K562 (cell line): ENCODE measurements around the gene UTS2R. TPM values are rescaled to one million over a fixed set of nuclear protein-coding genes. Genes with fewer than 3 reads are reported as not detected.

ENCODE experiments used
- ARID1B ChIP-seq: fragments of 450-650 bp; IDR thresholded peaks from 2 replicates; pipeline ENCODE4 v1.6.1; 2016; ENCODE audit warnings: antibody characterized with exemption, mild to moderate bottlenecking, inconsistent platforms
- C11orf30 ChIP-seq: fragments of 450-650 bp; IDR thresholded peaks from 2 replicates; pipeline ENCODE4 v1.6.1; 2016; ENCODE audit warnings: low read depth, mild to moderate bottlenecking
- CHD4 ChIP-seq: fragments of 200-600 bp; sonication (generic); IDR thresholded peaks from 3 replicates; pipeline ENCODE4 v1.6.1; 2012; ENCODE audit warnings: low read depth, mild to moderate bottlenecking, mixed read lengths, low read length, inconsistent platforms; ENCODE audit not compliant: insufficient read depth, insufficient replicate concordance, poor library complexity, severe bottlenecking
- ERF ChIP-seq: fragments of 450-650 bp; formaldehyde crosslinking; IDR thresholded peaks from 2 replicates; pipeline ENCODE4 v1.4.0; 2020; ENCODE audit warnings: mild to moderate bottlenecking, mixed read lengths
- FOSL1 ChIP-seq: fragments of 200-800 bp; sonication (Bioruptor generic); conservative IDR thresholded peaks from 2 replicates; pipeline ENCODE4 v1.6.1; 2016; ENCODE audit warnings: missing genetic modification characterization, missing compliant biosample characterization
- HDAC6 ChIP-seq: IDR thresholded peaks from 2 replicates; pipeline ENCODE4 v1.6.1; 2012; ENCODE audit warnings: low read depth, mild to moderate bottlenecking, control low read depth, inconsistent platforms, low read length, moderate library complexity
- HNRNPLL ChIP-seq: fragments of 200-400 bp; formaldehyde crosslinking; IDR thresholded peaks from 2 replicates; pipeline ENCODE4 v1.6.1; 2017; ENCODE audit warnings: low read length, low read depth, mild to moderate bottlenecking; ENCODE audit not compliant: poor library complexity, severe bottlenecking
- JUND ChIP-seq, 2 experiments: IDR thresholded peaks; 2 replicates in 1 of 2; 3 replicates in 1 of 2; pipeline ENCODE4 v1.6.1; 2011; ENCODE audit warnings: borderline replicate concordance in 2 of 2, low read depth in 2 of 2, low read length in 2 of 2, improper control_type of control experiment in 1 of 2, missing biosample characterization in 1 of 2, missing genetic modification characterization in 1 of 2, missing genetic modification reagents in 1 of 2
- MYBL2 ChIP-seq, 2 experiments: fragments of 450-650 bp in 1 of 2; sonication (generic) in 1 of 2; formaldehyde crosslinking in 1 of 2; IDR thresholded peaks; 2 replicates each; pipeline versions ENCODE4 v1.6.1 to v1.8.1; 2017 to 2022; ENCODE audit warnings: borderline replicate concordance in 1 of 2, inconsistent platforms in 1 of 2, low read depth in 1 of 2, mild to moderate bottlenecking in 1 of 2, missing genetic modification reagents in 1 of 2, moderate library complexity in 1 of 2
- MYNN ChIP-seq, 2 experiments: sonication (generic); formaldehyde crosslinking in 1 of 2; IDR thresholded peaks; 2 replicates each; pipeline versions ENCODE4 v1.5.0 to v1.6.1; 2016 to 2020; ENCODE audit warnings: antibody characterized with exemption in 1 of 2, missing genetic modification reagents in 1 of 2
- PBX2 ChIP-seq, 2 experiments: IDR thresholded peaks in 1 of 2; conservative IDR thresholded peaks in 1 of 2; 2 replicates each; pipeline ENCODE4 v1.6.1; 2016; ENCODE audit warnings: low read depth in 2 of 2, mild to moderate bottlenecking in 1 of 2, missing compliant biosample characterization in 1 of 2, missing genetic modification characterization in 1 of 2, moderate library complexity in 1 of 2
- PHF21A ChIP-seq: fragments of 450-650 bp; IDR thresholded peaks from 2 replicates; pipeline ENCODE4 v1.6.1; 2017; ENCODE audit warnings: low read depth, borderline replicate concordance
- POLR2B ChIP-seq: fragments of 450-650 bp; IDR thresholded peaks from 2 replicates; pipeline ENCODE4 v1.6.1; 2018; ENCODE audit warnings: low read depth; ENCODE audit not compliant: partially characterized antibody
- PURB ChIP-seq: sonication (generic); formaldehyde crosslinking; IDR thresholded peaks from 2 replicates; pipeline ENCODE4 v1.9.0; 2021; ENCODE audit warnings: low read depth, mild to moderate bottlenecking, missing genetic modification reagents
- RB1 ChIP-seq: fragments of 450-650 bp; IDR thresholded peaks from 2 replicates; pipeline ENCODE4 v1.6.1; 2017; ENCODE audit warnings: low read depth, mild to moderate bottlenecking
- ZBTB7A ChIP-seq: IDR thresholded peaks from 2 replicates; pipeline ENCODE4 v1.6.1; 2011; ENCODE audit warnings: low read depth, mild to moderate bottlenecking, low read length, moderate library complexity, borderline replicate concordance; ENCODE audit not compliant: control insufficient read depth
- ZFP91 ChIP-seq: sonication (generic); formaldehyde crosslinking; IDR thresholded peaks from 2 replicates; pipeline ENCODE4 v1.8.0; 2022; ENCODE audit warnings: mild to moderate bottlenecking, missing genetic modification reagents
- ZKSCAN8 ChIP-seq: fragments of 200-800 bp; sonication (Bioruptor generic); IDR thresholded peaks from 2 replicates; pipeline ENCODE4 v1.6.1; 2016; ENCODE audit warnings: missing genetic modification characterization, missing compliant biosample characterization
- ZNF143 ChIP-seq: sonication (generic); formaldehyde crosslinking; IDR thresholded peaks from 2 replicates; pipeline ENCODE4 v1.9.0; 2022; ENCODE audit warnings: mild to moderate bottlenecking, missing genetic modification reagents
- ZNF354B ChIP-seq: fragments of 250-450 bp; sonication (Bioruptor Pico); IDR thresholded peaks from 2 replicates; pipeline ENCODE4 v1.4.0; 2020
- polyA plus RNA-seq, 8 experiments: library from polyadenylated mRNA; depleted of rRNA in 4 of 8; stranded (reverse) in 5 of 8; unstranded in 3 of 8; fragments of >200 nt; fragmentation: Nextera tagmentation in 2 of 8; fragmentation: Illumina TruSeq in 1 of 8; extraction: Ambion mirVana in 2 of 8; extraction: Trizol in 1 of 8; gene quantifications; 2 replicates each; pipeline versions ENCODE4 v1.2.1 to v1.2.3, GENCODE V29; 2011 to 2014; ENCODE audit warnings: inconsistent platforms in 1 of 8, missing spikeins in 1 of 8
- total RNA-seq, 7 experiments: library from RNA; depleted of rRNA in 6 of 7; stranded (reverse); fragments of >200 nt in 6 of 7; fragmentation: Illumina TruSeq in 2 of 7; extraction: Trizol in 2 of 7; gene quantifications; 2 replicates each; pipeline versions ENCODE4 v1.2.1 to v1.2.3, GENCODE V29; 2011 to 2021; ENCODE audit warnings: low replicate concordance in 1 of 7

UTS2R gene
- total and polyA plus RNA-seq, 9 of the 15 experiments (the other 6 are each of a cell fraction or from before 2014, with no cell fraction given), result 0.22 TPM; not detected in 8

GRCh38 chr17:82418001-82418986, 46.7 kb downstream of the UTS2R start, which contains the start of the genes HEXD and OGFOD3 (continued):
- TF ChIP-seq ZBTB7A, result peak; percentile 47; the same call in 1 of the 2 replicates
- TF ChIP-seq PHF21A, result no peak
- TF ChIP-seq FOSL1, result 0 out of 2 replicates have a peak, but pooled peaks have one; percentile 18
- no peak for TF ChIP-seq PBX2 (CRISPR knock-in tag; IDR thresholded peaks at IDR 0.05; ENCODE audit: low read depth)
- TF ChIP-seq PBX2 (tag; conservative IDR thresholded peaks at IDR 0.05; ENCODE audit: low read depth), result no peak
- TF ChIP-seq MYBL2 (IDR thresholded peaks at IDR 0.05; ENCODE audit: low read depth), result no peak
- TF ChIP-seq MYBL2 (CRISPR knock-in tag; IDR thresholded peaks at IDR 0.05; ENCODE audit: borderline replicate concordance), result no peak
- peak; percentile 70 for TF ChIP-seq ERF (CRISPR knock-in tag)
- TF ChIP-seq ARID1B, result no peak
- no peak for TF ChIP-seq PURB (CRISPR knock-in tag)
- TF ChIP-seq ZFP91 (CRISPR knock-in tag), result no peak
- TF ChIP-seq HNRNPLL, result peak; percentile 35
- TF ChIP-seq ZNF354B (CRISPR knock-in tag), result no peak
- TF ChIP-seq ZKSCAN8, result no peak
- TF ChIP-seq HDAC6, result no peak
- TF ChIP-seq ZNF143 (CRISPR knock-in tag), result no peak
- peak; percentile 57 for TF ChIP-seq JUND (IDR thresholded peaks at IDR 0.05; ENCODE audit: borderline replicate concordance, low read depth, low read length)
- TF ChIP-seq JUND (tag; IDR thresholded peaks at IDR 0.05; ENCODE audit: borderline replicate concordance, low read depth, low read length), result peak; percentile 9; the same call in 1 of the 3 replicates
- peak; percentile 98 for TF ChIP-seq RB1
- no peak for TF ChIP-seq CHD4
- TF ChIP-seq C11orf30, result peak; percentile 19; the same call in 1 of the 2 replicates
- peak; percentile 28 for TF ChIP-seq POLR2B
- TF ChIP-seq MYNN (IDR thresholded peaks at IDR 0.05), result no peak
- TF ChIP-seq MYNN (CRISPR knock-in tag; IDR thresholded peaks at IDR 0.05), result no peak
